Measurements from ENCODE around the gene TRHDE.

DNA sequence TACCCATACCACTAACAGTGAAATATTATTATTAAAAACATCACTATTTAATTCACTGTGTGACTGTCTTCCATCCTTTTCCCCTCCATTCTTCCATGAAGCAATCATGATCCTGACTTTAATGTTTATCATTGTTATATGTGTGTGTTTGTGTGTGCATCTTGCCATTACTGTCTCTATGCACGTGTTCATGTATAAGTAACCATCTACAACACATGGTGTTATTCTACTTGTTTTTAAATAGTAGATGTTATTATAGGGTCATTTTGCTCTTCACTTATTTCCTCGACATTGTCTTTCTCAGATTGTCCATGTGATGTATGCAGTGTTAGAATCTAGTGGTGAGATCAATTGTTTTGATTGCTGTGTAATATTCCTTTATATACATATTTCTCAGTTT lies 195.8 kb downstream of the TRHDE start:
- TF ChIP-seq, protein P1, sequence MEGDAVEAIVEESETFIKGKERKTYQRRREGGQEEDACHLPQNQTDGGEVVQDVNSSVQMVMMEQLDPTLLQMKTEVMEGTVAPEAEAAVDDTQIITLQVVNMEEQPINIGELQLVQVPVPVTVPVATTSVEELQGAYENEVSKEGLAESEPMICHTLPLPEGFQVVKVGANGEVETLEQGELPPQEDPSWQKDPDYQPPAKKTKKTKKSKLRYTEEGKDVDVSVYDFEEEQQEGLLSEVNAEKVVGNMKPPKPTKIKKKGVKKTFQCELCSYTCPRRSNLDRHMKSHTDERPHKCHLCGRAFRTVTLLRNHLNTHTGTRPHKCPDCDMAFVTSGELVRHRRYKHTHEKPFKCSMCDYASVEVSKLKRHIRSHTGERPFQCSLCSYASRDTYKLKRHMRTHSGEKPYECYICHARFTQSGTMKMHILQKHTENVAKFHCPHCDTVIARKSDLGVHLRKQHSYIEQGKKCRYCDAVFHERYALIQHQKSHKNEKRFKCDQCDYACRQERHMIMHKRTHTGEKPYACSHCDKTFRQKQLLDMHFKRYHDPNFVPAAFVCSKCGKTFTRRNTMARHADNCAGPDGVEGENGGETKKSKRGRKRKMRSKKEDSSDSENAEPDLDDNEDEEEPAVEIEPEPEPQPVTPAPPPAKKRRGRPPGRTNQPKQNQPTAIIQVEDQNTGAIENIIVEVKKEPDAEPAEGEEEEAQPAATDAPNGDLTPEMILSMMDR (IDR thresholded peaks at IDR 0.05; ENCODE audit: insufficient read depth, low read length): no peak
- TF ChIP-seq POLR2AphosphoS5 (IDR thresholded peaks at IDR 0.05; ENCODE audit: low read depth): no peak
- TF ChIP-seq, protein P2, sequence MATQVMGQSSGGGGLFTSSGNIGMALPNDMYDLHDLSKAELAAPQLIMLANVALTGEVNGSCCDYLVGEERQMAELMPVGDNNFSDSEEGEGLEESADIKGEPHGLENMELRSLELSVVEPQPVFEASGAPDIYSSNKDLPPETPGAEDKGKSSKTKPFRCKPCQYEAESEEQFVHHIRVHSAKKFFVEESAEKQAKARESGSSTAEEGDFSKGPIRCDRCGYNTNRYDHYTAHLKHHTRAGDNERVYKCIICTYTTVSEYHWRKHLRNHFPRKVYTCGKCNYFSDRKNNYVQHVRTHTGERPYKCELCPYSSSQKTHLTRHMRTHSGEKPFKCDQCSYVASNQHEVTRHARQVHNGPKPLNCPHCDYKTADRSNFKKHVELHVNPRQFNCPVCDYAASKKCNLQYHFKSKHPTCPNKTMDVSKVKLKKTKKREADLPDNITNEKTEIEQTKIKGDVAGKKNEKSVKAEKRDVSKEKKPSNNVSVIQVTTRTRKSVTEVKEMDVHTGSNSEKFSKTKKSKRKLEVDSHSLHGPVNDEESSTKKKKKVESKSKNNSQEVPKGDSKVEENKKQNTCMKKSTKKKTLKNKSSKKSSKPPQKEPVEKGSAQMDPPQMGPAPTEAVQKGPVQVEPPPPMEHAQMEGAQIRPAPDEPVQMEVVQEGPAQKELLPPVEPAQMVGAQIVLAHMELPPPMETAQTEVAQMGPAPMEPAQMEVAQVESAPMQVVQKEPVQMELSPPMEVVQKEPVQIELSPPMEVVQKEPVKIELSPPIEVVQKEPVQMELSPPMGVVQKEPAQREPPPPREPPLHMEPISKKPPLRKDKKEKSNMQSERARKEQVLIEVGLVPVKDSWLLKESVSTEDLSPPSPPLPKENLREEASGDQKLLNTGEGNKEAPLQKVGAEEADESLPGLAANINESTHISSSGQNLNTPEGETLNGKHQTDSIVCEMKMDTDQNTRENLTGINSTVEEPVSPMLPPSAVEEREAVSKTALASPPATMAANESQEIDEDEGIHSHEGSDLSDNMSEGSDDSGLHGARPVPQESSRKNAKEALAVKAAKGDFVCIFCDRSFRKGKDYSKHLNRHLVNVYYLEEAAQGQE (IDR thresholded peaks at IDR 0.05; ENCODE audit: insufficient replicate concordance, low read depth): no peak

Measured in HL-60 (cell line).